Mesothelial cell of epicardium (in vitro differentiated cells): ENCODE data around the gene BLOC1S4. TPM values are rescaled to one million over a fixed set of nuclear protein-coding genes. Genes with fewer than 3 reads are reported as not detected.
"Not testable (repeated sequence)": the region's sequence is repeated elsewhere in the genome, so short reads cannot be mapped to it uniquely, and the experiment has no call there.

Experiments
- DNase-seq, 2 experiments: peaks; one replicate each; pipeline ENCODE4 v3.0.0; 2021; ENCODE audit warnings: low spot score in 2 of 2; ENCODE audit not compliant: unreplicated experiment in 2 of 2
- H3K27ac Mint-ChIP-seq: 2 replicates; pipeline ENCODE4 v1.8.0; 2021; ENCODE audit warnings: mixed read lengths
- H3K27me3 Mint-ChIP-seq: 2 replicates; pipeline ENCODE4 v1.8.0; 2021; ENCODE audit warnings: low read depth, mixed read lengths
- H3K36me3 Mint-ChIP-seq: 2 replicates; pipeline ENCODE4 v1.8.0; 2021; ENCODE audit warnings: mixed read lengths
- H3K4me1 Mint-ChIP-seq: 2 replicates; pipeline ENCODE4 v1.8.0; 2021; ENCODE audit warnings: mixed read lengths
- H3K4me3 Mint-ChIP-seq: 2 replicates; pipeline ENCODE4 v1.8.0; 2021; ENCODE audit warnings: mild to moderate bottlenecking, moderate library complexity, mixed read lengths
- H3K9me3 Mint-ChIP-seq: 2 replicates; pipeline ENCODE4 v1.8.0; 2021; ENCODE audit warnings: mixed read lengths
- total RNA-seq: library from RNA; stranded (reverse); gene quantifications from 3 replicates; pipeline ENCODE4 v1.2.1, GENCODE V29; 2021
- TF ChIP-seq, protein P1 (sequence below): fragments of 200-600 bp; sonication (generic); IDR thresholded peaks from one replicate; pipeline ENCODE4 v1.5.0; 2021; ENCODE audit warnings: antibody characterized with exemption; ENCODE audit not compliant: unreplicated experiment

Gene BLOC1S4
- total RNA-seq, 1 donor from 2014 or later: 18.0 TPM

DNA sequence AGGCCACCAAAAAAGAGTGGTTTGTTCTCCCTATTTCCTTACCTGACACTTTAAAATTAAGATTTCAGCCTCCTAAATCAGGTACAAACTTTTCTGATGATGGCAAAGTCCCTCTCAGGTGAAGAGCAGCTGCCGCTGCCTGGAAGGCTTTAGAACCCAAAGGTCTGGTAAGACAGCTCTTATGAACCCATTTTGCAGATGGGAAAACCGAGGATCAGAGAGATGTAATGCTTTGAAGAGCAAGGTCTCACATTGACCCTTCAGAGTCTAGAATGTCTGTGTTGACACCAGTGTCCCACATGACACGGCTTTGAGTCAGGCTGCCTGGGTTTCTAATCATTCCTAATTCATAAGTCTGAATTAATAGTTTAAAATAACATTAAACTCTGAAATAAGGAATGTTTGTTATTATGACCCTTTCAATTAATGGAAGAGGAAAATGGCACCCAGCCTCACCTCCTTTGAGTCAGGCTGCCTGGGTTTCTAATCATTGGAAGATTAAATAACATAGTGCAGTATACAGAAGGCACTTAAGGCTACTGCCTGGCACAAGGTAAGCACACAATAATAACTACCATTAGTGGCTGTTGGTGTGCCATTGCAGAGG, 38.6 kb downstream of the BLOC1S4 start:
- Mint-ChIP-seq H3K36me3 (no peaks in the 10 kb centered on the region), H3K4me3 (no peak overlapping the region), H3K27ac (no peak overlapping the region), H3K4me1 (peaks cover 4% of the 10 kb centered on the region), H3K9me3 (no peaks in the 10 kb centered on the region), H3K27me3 (no peaks in the 10 kb centered on the region)
- no peak for DNase-seq
- TF ChIP-seq, protein P1, sequence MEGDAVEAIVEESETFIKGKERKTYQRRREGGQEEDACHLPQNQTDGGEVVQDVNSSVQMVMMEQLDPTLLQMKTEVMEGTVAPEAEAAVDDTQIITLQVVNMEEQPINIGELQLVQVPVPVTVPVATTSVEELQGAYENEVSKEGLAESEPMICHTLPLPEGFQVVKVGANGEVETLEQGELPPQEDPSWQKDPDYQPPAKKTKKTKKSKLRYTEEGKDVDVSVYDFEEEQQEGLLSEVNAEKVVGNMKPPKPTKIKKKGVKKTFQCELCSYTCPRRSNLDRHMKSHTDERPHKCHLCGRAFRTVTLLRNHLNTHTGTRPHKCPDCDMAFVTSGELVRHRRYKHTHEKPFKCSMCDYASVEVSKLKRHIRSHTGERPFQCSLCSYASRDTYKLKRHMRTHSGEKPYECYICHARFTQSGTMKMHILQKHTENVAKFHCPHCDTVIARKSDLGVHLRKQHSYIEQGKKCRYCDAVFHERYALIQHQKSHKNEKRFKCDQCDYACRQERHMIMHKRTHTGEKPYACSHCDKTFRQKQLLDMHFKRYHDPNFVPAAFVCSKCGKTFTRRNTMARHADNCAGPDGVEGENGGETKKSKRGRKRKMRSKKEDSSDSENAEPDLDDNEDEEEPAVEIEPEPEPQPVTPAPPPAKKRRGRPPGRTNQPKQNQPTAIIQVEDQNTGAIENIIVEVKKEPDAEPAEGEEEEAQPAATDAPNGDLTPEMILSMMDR: no peak

DNA sequence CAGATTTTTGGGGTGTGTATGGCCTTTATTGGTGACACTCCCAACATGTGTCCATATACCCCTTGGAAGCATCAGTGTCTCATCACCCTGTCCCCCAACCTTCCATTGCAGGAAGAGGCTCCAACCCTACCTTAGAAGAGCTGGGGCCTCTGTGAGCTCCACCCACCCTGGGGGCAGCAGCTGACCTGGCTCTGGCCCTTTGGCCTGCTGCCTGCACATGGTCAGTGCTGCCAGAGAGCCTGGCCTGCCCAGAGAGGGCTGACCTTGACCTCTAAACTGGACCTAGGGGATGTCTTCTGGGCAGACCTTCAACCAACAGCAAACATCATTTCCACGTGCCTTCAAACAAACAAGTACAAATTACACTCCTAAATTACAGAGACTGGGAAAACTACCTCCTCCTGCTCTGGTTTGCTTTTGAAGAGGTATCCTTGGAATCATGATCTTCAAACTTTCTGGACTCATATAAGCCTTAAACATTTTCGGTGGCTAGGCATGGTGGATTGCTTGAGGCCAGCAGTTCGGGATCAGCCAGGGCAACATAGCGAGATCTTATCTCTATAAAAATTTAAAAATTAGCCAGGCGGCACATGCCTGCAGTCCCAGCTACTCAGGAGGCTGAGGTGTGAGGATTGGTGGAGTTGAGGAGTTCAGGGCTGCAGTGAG, 39.2 kb downstream of the BLOC1S4 start:
- no peak for DNase-seq
- Mint-ChIP-seq H3K36me3 (no peaks in the 10 kb centered on the region), H3K27ac (no peak overlapping the region), H3K4me1 (peaks cover 4% of the 10 kb centered on the region), H3K9me3 (no peaks in the 10 kb centered on the region), H3K4me3 (no peak overlapping the region), H3K27me3 (no peaks in the 10 kb centered on the region)
- TF ChIP-seq, protein P1: no peak

DNA sequence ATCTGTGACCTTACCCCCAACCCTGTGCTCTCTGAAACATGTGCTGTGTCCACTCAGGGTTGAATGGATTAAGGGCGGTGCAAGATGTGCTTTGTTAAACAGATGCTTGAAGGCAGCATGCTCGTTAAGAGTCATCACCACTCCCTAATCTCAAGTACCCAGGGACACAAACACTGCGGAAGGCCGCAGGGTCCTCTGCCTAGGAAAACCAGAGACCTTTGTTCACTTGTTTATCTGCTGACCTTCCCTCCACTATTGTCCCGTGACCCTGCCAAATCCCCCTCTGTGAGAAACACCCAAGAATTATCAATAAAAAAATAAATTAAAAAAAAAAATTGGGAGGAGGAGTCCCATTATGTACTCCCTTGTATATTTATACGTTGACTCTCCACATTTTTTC, 40.4 kb downstream of the BLOC1S4 start:
- DNase-seq, H3K36me3 Mint-ChIP-seq, H3K4me1 Mint-ChIP-seq, H3K4me3 Mint-ChIP-seq, H3K27ac Mint-ChIP-seq, H3K27me3 Mint-ChIP-seq, H3K9me3 Mint-ChIP-seq: not testable (repeated sequence)

DNA sequence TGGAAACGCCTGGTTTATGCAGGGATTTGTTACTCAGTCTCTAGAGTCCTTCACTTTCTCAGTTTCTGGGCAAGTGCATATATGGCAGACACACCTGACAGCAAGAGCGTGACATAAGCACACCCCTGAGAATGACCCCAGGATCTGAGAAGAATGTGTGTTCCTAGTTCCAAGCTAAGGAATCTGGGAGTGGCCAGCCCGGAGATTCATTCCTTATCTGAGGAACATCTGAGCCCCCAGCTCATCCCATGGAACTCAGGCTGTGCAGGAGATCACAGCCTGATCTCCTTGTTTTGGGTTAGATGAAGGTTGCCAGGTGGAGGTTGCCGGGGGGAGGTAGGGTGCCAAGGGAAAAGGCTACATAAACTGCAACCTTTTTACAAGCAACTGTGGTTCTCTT, 42.8 kb downstream of the BLOC1S4 start:
- TF ChIP-seq, protein P1: no peak
- no peak overlapping the region for H3K4me3 Mint-ChIP-seq
- H3K9me3 Mint-ChIP-seq: no peaks in the 10 kb centered on the region
- no peak for DNase-seq
- H3K4me1 Mint-ChIP-seq: peaks cover 4% of the 10 kb centered on the region
- H3K27me3 Mint-ChIP-seq: no peaks in the 10 kb centered on the region
- H3K27ac Mint-ChIP-seq: no peak overlapping the region
- H3K36me3 Mint-ChIP-seq: no peaks in the 10 kb centered on the region

DNA sequence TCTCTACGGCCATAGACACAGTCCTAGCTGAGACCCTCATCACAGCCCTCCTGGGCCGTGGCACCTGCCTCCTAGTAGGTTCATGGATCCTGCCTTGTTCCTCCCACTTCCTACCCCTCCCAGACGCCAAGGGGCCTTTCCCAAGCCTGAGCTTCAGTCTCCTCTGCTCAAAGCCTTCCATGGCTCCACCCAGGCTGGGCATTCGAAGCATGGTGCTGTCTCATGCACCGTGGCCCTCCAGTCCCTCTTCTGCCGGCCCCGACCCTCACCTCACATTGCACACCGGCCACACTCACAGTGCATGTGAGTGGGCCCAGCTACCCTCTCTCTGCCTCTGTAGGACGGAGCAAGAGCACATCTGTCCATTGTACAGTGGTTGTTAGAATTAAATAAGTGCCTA, 44.9 kb downstream of the BLOC1S4 start:
- H3K4me1 Mint-ChIP-seq: peaks cover 4% of the 10 kb centered on the region
- H3K27ac Mint-ChIP-seq: no peak overlapping the region
- no peak overlapping the region for H3K4me3 Mint-ChIP-seq
- H3K36me3 Mint-ChIP-seq: no peaks in the 10 kb centered on the region
- peaks cover 3% of the 10 kb centered on the region for H3K27me3 Mint-ChIP-seq
- DNase-seq: no peak
- TF ChIP-seq, protein P1: no peak
- H3K9me3 Mint-ChIP-seq: no peaks in the 10 kb centered on the region
